ENCODE data around the gene RNF17.

RNF17 gene

GRCh38 chr13:24929196-24929595 is 165.2 kb downstream of the RNF17 start:
- H2AFZ ChIP-seq (ENCODE audit: low read depth, low read length): no peak overlapping the region
- no peaks in the 10 kb centered on the region for H3K4me1 ChIP-seq (ENCODE audit: insufficient read depth, low read length)
- H3K9me3 ChIP-seq (ENCODE audit: insufficient read depth, low read length, severe bottlenecking): no peaks in the 10 kb centered on the region
- no peak for ATAC-seq (ENCODE audit: insufficient read depth, low read depth)
- no peak overlapping the region for H3K9ac ChIP-seq (ENCODE audit: low read depth, low read length)
- H3K27me3 ChIP-seq (ENCODE audit: insufficient read depth, low read length, poor library complexity): peaks cover 27% of the 10 kb centered on the region
- TF ChIP-seq EZH2 (IDR thresholded peaks at IDR 0.05; ENCODE audit: borderline replicate concordance, low read depth, low read length, severe bottlenecking): no peak
- TF ChIP-seq CTCF (IDR thresholded peaks at IDR 0.05; ENCODE audit: borderline replicate concordance, extremely low read depth, low read length, poor library complexity, severe bottlenecking): no peak
- no peaks in the 10 kb centered on the region for H4K20me1 ChIP-seq (ENCODE audit: insufficient read depth, low read length)
- no peaks in the 10 kb centered on the region for H3K36me3 ChIP-seq (ENCODE audit: insufficient read depth, low read length)
- no peak overlapping the region for H3K4me3 ChIP-seq (ENCODE audit: low read depth in 1 of 2, low read length in 2 of 2)
- no peaks in the 10 kb centered on the region for H3K79me2 ChIP-seq (ENCODE audit: insufficient read depth, low read length)
- DNase-seq: no peak
- H3K4me2 ChIP-seq (ENCODE audit: insufficient read depth, low read length): no peak overlapping the region
- H3K27ac ChIP-seq (ENCODE audit: low read length): no peak overlapping the region

Data from DND-41 (cell line).